ENCODE results near the gene GLO1.

- TF ChIP-seq CTCF (IDR thresholded peaks at IDR 0.05) (peak; percentile 21; the same call in 1 of the 2 replicates), ZFX (IDR thresholded peaks at IDR 0.05; ENCODE audit: borderline replicate concordance) (no peak)
Observed at GRCh38 chr6:38708496-38708895, 5.6 kb upstream of the GLO1 start.
